ENCODE data around the gene VWA5B2.
A peak's percentile ranks its signal among the peaks of the same experiment; 100 is the strongest.

VWA5B2 gene

DNA sequence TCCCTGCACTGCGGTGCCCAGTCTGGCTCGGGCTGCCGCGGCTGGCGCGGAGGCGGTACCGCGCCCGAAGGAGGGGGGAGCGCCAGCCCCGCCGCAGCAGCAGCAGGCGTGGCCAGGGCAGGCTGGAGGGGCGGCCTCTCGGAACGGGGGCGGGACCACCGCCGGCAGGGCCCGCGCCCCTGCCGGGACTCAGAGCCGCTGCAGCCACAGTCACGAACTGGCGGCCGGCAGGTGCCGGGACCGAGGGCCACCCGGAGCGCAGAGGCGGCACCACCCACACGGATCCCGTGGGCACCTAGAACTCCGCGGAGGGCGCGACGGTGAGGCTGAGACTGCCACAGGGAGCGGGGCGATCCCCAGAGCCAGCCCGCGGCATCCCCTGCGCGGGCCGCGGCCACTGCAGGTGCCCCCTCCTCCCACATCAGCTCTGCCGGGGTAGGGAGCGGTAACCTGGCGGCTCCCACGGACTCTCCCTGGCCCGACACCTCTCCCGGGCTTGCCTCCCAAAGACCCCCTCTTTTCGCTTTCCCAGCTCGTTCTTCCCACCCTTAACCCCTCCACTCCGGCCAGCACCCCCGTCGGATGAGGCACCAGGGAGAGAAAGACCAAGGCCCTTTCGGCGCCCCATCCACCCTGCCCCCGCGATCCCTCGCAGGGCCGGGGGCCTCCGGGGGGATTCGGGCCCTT, at the start of gene VWA5B2:
Gene VWA5B2 (plus strand): TSS at position 192 of the 687 bp plus-strand sequence. CDS start 944 bp downstream, outside the sequence.
- TF ChIP-seq CTCF (IDR thresholded peaks at IDR 0.05) (peak; percentile 32), ZFX (IDR thresholded peaks at IDR 0.05; ENCODE audit: borderline replicate concordance) (no peak)
- H3K27ac ChIP-seq, result peak within 1 kb of the TSS; percentile 90

DNA sequence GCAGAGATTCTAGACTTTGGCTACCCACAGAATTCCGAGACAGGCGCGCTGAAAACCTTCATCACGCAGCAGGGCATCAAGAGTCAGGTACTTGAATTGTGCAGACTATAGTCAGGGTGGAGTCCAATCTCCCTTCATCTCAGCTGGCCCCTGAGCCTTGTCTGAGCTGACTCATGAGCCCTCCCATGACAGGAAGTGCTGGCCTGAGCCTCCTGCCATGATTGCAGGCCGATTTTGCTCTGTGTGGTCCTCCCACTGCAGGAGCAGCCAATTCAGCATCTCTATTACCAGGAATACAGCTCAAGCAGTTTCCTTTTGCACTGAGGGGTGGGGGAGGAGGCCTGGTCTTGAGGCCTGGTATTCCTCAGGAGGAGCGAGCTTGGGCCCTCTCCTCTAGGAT, 49.2 kb upstream of the VWA5B2 start:
- TF ChIP-seq CTCF (IDR thresholded peaks at IDR 0.05), result no peak
- TF ChIP-seq ZFX (IDR thresholded peaks at IDR 0.05; ENCODE audit: borderline replicate concordance), result no peak
- H3K27ac ChIP-seq, result no peak overlapping the region

DNA sequence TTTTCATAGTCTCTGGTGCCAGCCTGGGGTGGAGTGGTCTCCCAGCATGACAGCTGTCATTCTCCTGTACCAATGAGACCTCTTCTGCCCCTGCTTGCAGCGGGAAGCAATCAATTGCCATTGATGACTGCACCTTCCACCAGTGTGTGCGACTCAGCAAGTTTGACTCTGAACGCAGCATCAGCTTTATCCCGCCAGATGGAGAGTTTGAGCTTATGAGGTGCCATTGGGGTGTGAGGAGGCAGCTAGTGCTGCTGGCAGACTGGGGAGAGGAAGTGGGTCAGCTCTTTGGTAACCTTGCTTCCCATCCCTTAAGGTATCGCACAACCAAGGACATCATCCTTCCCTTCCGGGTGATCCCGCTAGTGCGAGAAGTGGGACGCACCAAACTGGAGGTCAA, 47.8 kb upstream of the VWA5B2 start:
- no peak overlapping the region for H3K27ac ChIP-seq
- no peak for TF ChIP-seq CTCF (IDR thresholded peaks at IDR 0.05)
- TF ChIP-seq ZFX (IDR thresholded peaks at IDR 0.05; ENCODE audit: borderline replicate concordance), result no peak

DNA sequence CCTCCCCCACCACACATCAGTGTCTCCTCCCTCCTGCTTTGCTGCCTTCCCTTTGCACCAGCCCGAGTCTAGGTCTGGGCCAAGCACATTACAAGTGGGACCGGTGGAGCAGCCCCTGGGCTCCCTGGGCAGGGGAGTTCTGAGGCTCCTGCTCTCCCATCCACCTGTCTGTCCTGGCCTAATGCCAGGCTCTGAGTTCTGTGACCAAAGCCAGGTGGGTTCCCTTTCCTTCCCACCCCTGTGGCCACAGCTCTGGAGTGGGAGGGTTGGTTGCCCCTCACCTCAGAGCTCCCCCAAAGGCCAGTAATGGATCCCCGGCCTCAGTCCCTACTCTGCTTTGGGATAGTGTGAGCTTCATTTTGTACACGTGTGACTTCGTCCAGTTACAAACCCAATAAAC, 45.7 kb upstream of the VWA5B2 start:
- H3K27ac ChIP-seq, result peak overlapping the region; percentile 83
- TF ChIP-seq CTCF (IDR thresholded peaks at IDR 0.05) (no peak), ZFX (IDR thresholded peaks at IDR 0.05; ENCODE audit: borderline replicate concordance) (no peak)

GRCh38 chr3:184184546-184185230, 44.7 kb upstream of the VWA5B2 start:
- no peak for TF ChIP-seq CTCF (IDR thresholded peaks at IDR 0.05)
- TF ChIP-seq ZFX (IDR thresholded peaks at IDR 0.05; ENCODE audit: borderline replicate concordance), result no peak
- peak overlapping the region; percentile 83 for H3K27ac ChIP-seq

- TF ChIP-seq CTCF (IDR thresholded peaks at IDR 0.05) (no peak), ZFX (IDR thresholded peaks at IDR 0.05; ENCODE audit: borderline replicate concordance) (no peak)
- H3K27ac ChIP-seq, result peak overlapping the region; percentile 83
Observed at GRCh38 chr3:184185461-184186183, 43.8 kb upstream of the VWA5B2 start.
